GM21737 (cell line): ENCODE results near the gene RUBCNL.
A peak's percentile ranks its signal among the peaks of the same experiment; 100 is the strongest.
"Not testable (repeated sequence)": the region's sequence is repeated elsewhere in the genome, so short reads cannot be mapped to it uniquely, and the experiment has no call there.

Experiments
- ATAC-seq: cut with Tn5 transposase; IDR thresholded peaks from one replicate; pipeline ENCODE4 v1.9.1; 2021; ENCODE audit warnings: mild to moderate bottlenecking, moderate library complexity; ENCODE audit not compliant: unreplicated experiment

RUBCNL gene

GRCh38 chr13:46377554-46377953 is 9.5 kb downstream of the RUBCNL start:
- peak; percentile 41 for ATAC-seq

GRCh38 chr13:46374710-46375109 is 12.3 kb downstream of the RUBCNL start:
- no peak for ATAC-seq

- no peak for ATAC-seq
Measured at GRCh38 chr13:46373623-46374022, 13.4 kb downstream of the RUBCNL start.

- ATAC-seq: not testable (repeated sequence)
Measured at GRCh38 chr13:46372938-46373337, 14.1 kb downstream of the RUBCNL start.

- ATAC-seq: no peak
Measured at GRCh38 chr13:46372071-46372470, 15.0 kb downstream of the RUBCNL start.

- peak; percentile 82 for ATAC-seq
Measured at GRCh38 chr13:46369506-46370277, 17.4 kb downstream of the RUBCNL start.

- ATAC-seq: no peak
Measured at GRCh38 chr13:46367617-46368327, 19.3 kb downstream of the RUBCNL start.

GRCh38 chr13:46361276-46361934 is 25.6 kb downstream of the RUBCNL start:
- ATAC-seq: no peak

- ATAC-seq: no peak
Measured at GRCh38 chr13:46360604-46361003, 26.4 kb downstream of the RUBCNL start.

GRCh38 chr13:46359714-46360113 is 27.3 kb downstream of the RUBCNL start:
- ATAC-seq: no peak

- ATAC-seq: no peak
Measured at GRCh38 chr13:46355901-46356590, 31.0 kb downstream of the RUBCNL start.

GRCh38 chr13:46355088-46355468 is 32.0 kb downstream of the RUBCNL start:
- no peak for ATAC-seq

GRCh38 chr13:46354156-46355087 is 32.6 kb downstream of the RUBCNL start:
- no peak for ATAC-seq

- ATAC-seq: no peak
Measured at GRCh38 chr13:46352805-46353204, 34.2 kb downstream of the RUBCNL start.

- no peak for ATAC-seq
Measured at GRCh38 chr13:46350003-46350402, 37.0 kb downstream of the RUBCNL start.

- no peak for ATAC-seq
Measured at GRCh38 chr13:46348961-46349360, 38.1 kb downstream of the RUBCNL start.

GRCh38 chr13:46347277-46347676 is 39.8 kb downstream of the RUBCNL start:
- no peak for ATAC-seq

- ATAC-seq: no peak
Measured at GRCh38 chr13:46345866-46346265, 41.2 kb downstream of the RUBCNL start.

- no peak for ATAC-seq
Measured at GRCh38 chr13:46345398-46345797, 41.7 kb downstream of the RUBCNL start.
